Epidermal melanocyte (primary cell): ENCODE measurements around the gene RMI1.
"Not testable (repeated sequence)": the region's sequence is repeated elsewhere in the genome, so short reads cannot be mapped to it uniquely, and the experiment has no call there.

Experiments
- DNase-seq: peaks from one replicate; pipeline ENCODE4 v3.0.0; 2011; ENCODE audit warnings: low spot score; ENCODE audit not compliant: insufficient read length

RMI1 gene

GRCh38 chr9:84002344-84002743 lies 21.7 kb downstream of the RMI1 start:
- DNase-seq: no peak

- DNase-seq: no peak
Measured at GRCh38 chr9:84003246-84003645, 22.6 kb downstream of the RMI1 start.

GRCh38 chr9:84007662-84008061 lies 27.1 kb downstream of the RMI1 start:
- DNase-seq: no peak

- no peak for DNase-seq
Measured at GRCh38 chr9:84024041-84024575, 43.5 kb downstream of the RMI1 start.

DNA sequence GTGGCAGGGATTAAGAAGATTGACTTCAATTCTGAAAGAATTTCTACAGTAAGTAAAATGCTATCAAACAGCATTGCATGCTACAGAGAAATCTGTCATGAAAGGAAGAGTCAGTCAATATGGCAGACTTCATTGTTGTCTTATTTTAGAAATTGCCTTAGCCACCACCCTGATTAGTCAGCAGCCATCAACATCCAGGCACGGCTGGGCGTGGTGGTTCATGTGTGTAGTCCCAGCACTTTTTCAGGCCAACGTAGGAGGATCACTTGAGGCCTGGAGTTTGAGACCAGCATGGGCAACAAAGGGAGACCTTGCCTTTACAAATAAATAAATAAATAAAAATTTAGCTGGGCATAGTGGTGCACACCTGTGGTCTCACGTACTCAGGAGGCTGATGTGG lies 46.6 kb downstream of the RMI1 start:
- DNase-seq: no peak

GRCh38 chr9:84031534-84031933 lies 50.9 kb downstream of the RMI1 start:
- no peak for DNase-seq

- DNase-seq: not testable (repeated sequence)
Measured at GRCh38 chr9:84041857-84042256, 61.3 kb downstream of the RMI1 start.

DNA sequence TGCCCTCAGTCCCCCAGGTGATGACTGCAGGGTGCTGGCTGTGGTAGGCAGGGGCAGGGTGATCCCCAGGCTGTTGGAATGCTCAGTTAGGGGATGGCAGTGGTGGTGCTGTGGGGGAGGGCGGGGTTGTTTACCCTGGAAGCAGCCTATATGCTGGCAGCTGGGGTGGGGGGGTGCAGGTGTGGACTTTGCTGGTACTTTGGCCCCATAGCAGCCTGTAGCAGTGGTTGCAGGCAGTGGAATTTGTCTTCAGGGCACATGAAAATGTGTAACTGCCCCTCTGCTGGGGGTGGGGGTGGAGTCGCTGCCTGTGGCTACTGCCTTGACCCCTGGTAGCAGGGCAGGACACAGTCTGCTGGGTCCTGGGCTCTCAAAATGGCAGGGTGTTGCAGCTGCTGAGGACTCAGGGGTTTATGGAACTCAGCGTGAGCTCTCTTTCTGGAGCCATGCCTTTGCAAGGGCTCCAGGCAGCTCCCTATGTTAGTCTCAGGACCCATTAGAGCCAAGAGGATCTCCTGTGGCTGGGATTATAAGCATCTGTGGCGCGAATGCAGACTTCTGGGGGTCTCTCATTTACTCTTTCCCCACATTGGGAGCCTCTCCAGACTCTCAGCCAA lies 65.0 kb downstream of the RMI1 start:
- DNase-seq: no peak
